Endothelial cell of umbilical vein (primary cell): ENCODE measurements around the gene TM9SF1. TPM values are rescaled to one million over a fixed set of nuclear protein-coding genes. Genes with fewer than 3 reads are reported as not detected.

Source experiments
- BruUV-seq: library from RNA; stranded (reverse); fragments of 400-500 nt; replicated peaks from 2 replicates; lab custom pipeline; 2021; lab: Mats Ljungman, UMichigan
- CTCF ChIA-PET: fragments of 300-600, 350-600 bp; sonication (Branson Sonifier 250); formaldehyde crosslinking; loops from one replicate; lab custom pipeline; 2021; ENCODE audit warnings: antibody characterized with exemption, inconsistent platforms; lab: Charles Lee
- POLR2A ChIA-PET: fragments of 300-600, 350-600 bp; sonication (Branson Sonifier 250); formaldehyde crosslinking; loops from one replicate; lab custom pipeline; 2021; ENCODE audit warnings: antibody characterized with exemption, inconsistent platforms; lab: Charles Lee
- DNase-seq: peaks from one replicate; pipeline ENCODE4 v3.0.0-alpha.2; 2011; ENCODE audit warnings: low read depth, low spot score
- FAIRE-seq: peaks from 2 replicates; lab custom pipeline; 2011; peaks lifted over from hg19 to GRCh38; lab: Jason Lieb, UNC
- H2AFZ ChIP-seq: 2 replicates; pipeline ENCODE4 v1.6.0; 2012; ENCODE audit warnings: low read depth, low read length, control low read depth, inconsistent platforms
- H3K27ac ChIP-seq: 2 replicates; pipeline ENCODE4 v1.5.1; 2011; ENCODE audit warnings: low read depth, mild to moderate bottlenecking, control low read depth, low read length, moderate library complexity; ENCODE audit not compliant: insufficient read depth
- H3K27me3 ChIP-seq, 2 experiments: 2 replicates each; pipeline versions ENCODE4 v1.6.0 to v1.6.1; 2011; ENCODE audit warnings: low read length in 2 of 2, mixed read lengths in 1 of 2; ENCODE audit not compliant: control insufficient read depth in 2 of 2, insufficient read depth in 2 of 2
- H3K36me3 ChIP-seq, 2 experiments: 2 replicates in 1 of 2; 3 replicates in 1 of 2; pipeline ENCODE4 v1.5.1; 2011; ENCODE audit warnings: low read length in 2 of 2, mild to moderate bottlenecking in 1 of 2, moderate library complexity in 1 of 2; ENCODE audit not compliant: control insufficient read depth in 2 of 2, insufficient read depth in 2 of 2; ENCODE audit errors: extremely low read depth in 1 of 2
- H3K4me1 ChIP-seq: 3 replicates; pipeline ENCODE4 v1.5.1; 2011; ENCODE audit warnings: mild to moderate bottlenecking, low read length; ENCODE audit not compliant: control insufficient read depth, insufficient read depth; ENCODE audit errors: extremely low read depth
- H3K4me2 ChIP-seq: 2 replicates; pipeline ENCODE4 v1.6.1; 2011; ENCODE audit warnings: low read length, control low read depth, mixed read lengths; ENCODE audit not compliant: insufficient read depth
- H3K4me3 ChIP-seq, 3 experiments: fragments of 200-600 bp in 1 of 3; sonication (generic), shearing (Covaris generic) in 1 of 3; replicated peaks in 1 of 3; 2 replicates each; pipeline ENCODE4 v1.5.1; 2011 to 2016; ENCODE audit warnings: control low read depth in 3 of 3, low read length in 3 of 3, mild to moderate bottlenecking in 2 of 3, inconsistent platforms in 1 of 3, low read depth in 1 of 3, moderate library complexity in 1 of 3; ENCODE audit not compliant: insufficient read depth in 1 of 3
- H3K79me2 ChIP-seq: 2 replicates; pipeline ENCODE4 v1.6.0; 2012; ENCODE audit warnings: low read length, inconsistent platforms; ENCODE audit not compliant: control insufficient read depth, insufficient read depth
- H3K9ac ChIP-seq: replicated peaks from 2 replicates; pipeline ENCODE3; 2011; ENCODE audit warnings: low read length, control low read depth; ENCODE audit not compliant: insufficient read depth; ENCODE audit errors: extremely low read depth
- H3K9me1 ChIP-seq: replicated peaks from 3 replicates; pipeline ENCODE4 v1.6.0; 2011; ENCODE audit warnings: mild to moderate bottlenecking, low read length; ENCODE audit not compliant: control insufficient read depth, insufficient read depth; ENCODE audit errors: extremely low read depth
- H3K9me3 ChIP-seq: replicated peaks from 2 replicates; pipeline ENCODE4 v1.5.1; 2012; ENCODE audit warnings: low read length, inconsistent platforms; ENCODE audit not compliant: control insufficient read depth, insufficient read depth
- H4K20me1 ChIP-seq: replicated peaks from 2 replicates; pipeline ENCODE3; 2011; ENCODE audit warnings: mild to moderate bottlenecking, low read length; ENCODE audit not compliant: control insufficient read depth, insufficient read depth; ENCODE audit errors: extremely low read depth
- EZH2 ChIP-seq: IDR thresholded peaks from 2 replicates; pipeline ENCODE4 v1.6.1; 2012; ENCODE audit warnings: borderline replicate concordance, low read depth, mild to moderate bottlenecking, moderate library complexity, low read length, inconsistent platforms; ENCODE audit not compliant: severe bottlenecking
- FOS ChIP-seq: IDR thresholded peaks from 2 replicates; pipeline ENCODE4 v1.6.1; 2011; ENCODE audit warnings: mild to moderate bottlenecking, low read length, moderate library complexity, borderline replicate concordance; ENCODE audit not compliant: insufficient read depth
- GATA2 ChIP-seq: IDR thresholded peaks from 2 replicates; pipeline ENCODE4 v1.7.0; 2011; ENCODE audit warnings: low read depth, mild to moderate bottlenecking, moderate library complexity, mixed read lengths, low read length; ENCODE audit not compliant: insufficient read length, insufficient read depth
- JUN ChIP-seq: IDR thresholded peaks from 2 replicates; pipeline ENCODE4 v1.6.1; 2011; ENCODE audit warnings: borderline replicate concordance, low read depth; ENCODE audit not compliant: insufficient read length, insufficient read depth
- MYC ChIP-seq: IDR thresholded peaks from one replicate; pipeline ENCODE4 v1.6.1; 2011; ENCODE audit warnings: mild to moderate bottlenecking, low read depth, low read length
- POLR2A ChIP-seq: IDR thresholded peaks from 2 replicates; pipeline ENCODE4 v1.6.1; 2012; ENCODE audit warnings: low read depth, mild to moderate bottlenecking, control low read depth, low read length
- POLR2AphosphoS5 ChIP-seq: IDR thresholded peaks from 2 replicates; pipeline ENCODE4 v1.6.1; 2012; ENCODE audit warnings: low read depth, mild to moderate bottlenecking, control low read depth, low read length, moderate library complexity; ENCODE audit not compliant: insufficient read depth
- dilution Hi-C: fragments of 300-500 bp; cut with MboI; formaldehyde crosslinking; loops from one replicate; pipeline ENCODE4 v1.15.0; 2019; ENCODE audit warnings: low sequenced_read_pairs; ENCODE audit not compliant: extremely low pct_ligation_motif_present
- intact Hi-C: fragments of 100-400 bp; cut with micrococcal nuclease; formaldehyde crosslinking; loops from one replicate; pipeline ENCODE4 v1.10.0; 2022
- polyA plus RNA-seq, 4 experiments: library from polyadenylated mRNA; depleted of rRNA in 3 of 4; stranded (reverse) in 3 of 4; unstranded in 1 of 4; fragments of >200 nt; gene quantifications; 2 replicates each; pipeline versions ENCODE4 v1.2.1 to v1.2.3, GENCODE V29; 2011 to 2012; ENCODE audit warnings: missing spikeins in 1 of 4
- total RNA-seq: library from RNA; stranded (reverse); gene quantifications from 2 replicates; pipeline ENCODE4 v1.2.3, GENCODE V29; 2021
- TF ChIP-seq, protein P1 (sequence below), 2 donors: IDR thresholded peaks; 1 replicate in 1 of 2; 2 replicates in 1 of 2; pipeline ENCODE4 v1.5.1; 2011; ENCODE audit warnings: low read length in 2 of 2, mild to moderate bottlenecking in 2 of 2, moderate library complexity in 2 of 2, control low read depth in 1 of 2, inconsistent platforms in 1 of 2, low read depth in 1 of 2; ENCODE audit not compliant: insufficient read depth in 1 of 2; ENCODE audit errors: extremely low read depth in 1 of 2
- TF ChIP-seq, protein P2 (sequence below): IDR thresholded peaks from 2 replicates; pipeline ENCODE4 v1.6.1; 2011; ENCODE audit not compliant: insufficient read depth, insufficient read length

Gene TM9SF1
- total and polyA plus RNA-seq, 2 donors (not counting 3 experiments of a cell fraction or from before 2014, with no cell fraction given), result 60.7 to 71.5 TPM

DNA sequence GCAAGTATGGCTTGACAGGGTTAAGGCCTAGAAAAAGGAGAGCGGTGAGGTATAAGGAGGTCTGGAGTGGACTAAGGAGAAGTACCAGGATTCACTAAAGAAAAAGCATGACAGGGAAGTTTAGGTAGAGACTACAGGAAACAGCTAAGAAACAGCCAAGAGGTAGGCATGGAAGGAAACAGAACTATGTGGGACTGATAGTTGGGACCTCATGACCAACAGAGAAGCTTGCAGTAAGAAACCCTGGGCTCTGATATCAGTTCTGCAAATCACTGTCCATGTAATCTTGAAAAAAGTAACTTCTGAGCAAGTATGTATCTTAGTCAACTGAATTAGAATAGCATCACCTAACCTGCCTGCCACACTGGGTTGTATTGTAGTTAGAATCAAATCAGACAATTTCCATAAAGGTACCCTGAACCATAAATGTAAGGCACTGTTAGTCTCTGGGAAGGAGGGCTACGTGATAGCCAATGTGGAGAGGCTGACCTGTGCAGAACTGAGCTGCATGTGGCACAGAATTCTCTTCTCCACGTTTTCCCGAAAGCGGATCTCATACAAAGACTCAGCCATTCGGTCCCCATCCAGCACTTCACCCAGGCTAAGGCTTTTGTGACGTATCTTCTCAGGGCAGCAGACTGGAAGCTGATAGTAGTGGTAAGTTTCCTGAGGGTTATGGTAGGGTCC is 912 bp downstream of the TM9SF1 start:
- peaks cover 35% of the 10 kb centered on the region for H3K79me2 ChIP-seq
- TF ChIP-seq POLR2A (no peak), JUN (no peak), MYC (no peak), POLR2AphosphoS5 (no peak), GATA2 (no peak), FOS (no peak), EZH2 (no peak)
- TF ChIP-seq, protein P1, sequence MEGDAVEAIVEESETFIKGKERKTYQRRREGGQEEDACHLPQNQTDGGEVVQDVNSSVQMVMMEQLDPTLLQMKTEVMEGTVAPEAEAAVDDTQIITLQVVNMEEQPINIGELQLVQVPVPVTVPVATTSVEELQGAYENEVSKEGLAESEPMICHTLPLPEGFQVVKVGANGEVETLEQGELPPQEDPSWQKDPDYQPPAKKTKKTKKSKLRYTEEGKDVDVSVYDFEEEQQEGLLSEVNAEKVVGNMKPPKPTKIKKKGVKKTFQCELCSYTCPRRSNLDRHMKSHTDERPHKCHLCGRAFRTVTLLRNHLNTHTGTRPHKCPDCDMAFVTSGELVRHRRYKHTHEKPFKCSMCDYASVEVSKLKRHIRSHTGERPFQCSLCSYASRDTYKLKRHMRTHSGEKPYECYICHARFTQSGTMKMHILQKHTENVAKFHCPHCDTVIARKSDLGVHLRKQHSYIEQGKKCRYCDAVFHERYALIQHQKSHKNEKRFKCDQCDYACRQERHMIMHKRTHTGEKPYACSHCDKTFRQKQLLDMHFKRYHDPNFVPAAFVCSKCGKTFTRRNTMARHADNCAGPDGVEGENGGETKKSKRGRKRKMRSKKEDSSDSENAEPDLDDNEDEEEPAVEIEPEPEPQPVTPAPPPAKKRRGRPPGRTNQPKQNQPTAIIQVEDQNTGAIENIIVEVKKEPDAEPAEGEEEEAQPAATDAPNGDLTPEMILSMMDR (IDR thresholded peaks at IDR 0.05; ENCODE audit: extremely low read depth in 1 of 2, insufficient read depth in 1 of 2, low read depth in 1 of 2, low read length in 2 of 2), result no peak
- TF ChIP-seq, protein P2, sequence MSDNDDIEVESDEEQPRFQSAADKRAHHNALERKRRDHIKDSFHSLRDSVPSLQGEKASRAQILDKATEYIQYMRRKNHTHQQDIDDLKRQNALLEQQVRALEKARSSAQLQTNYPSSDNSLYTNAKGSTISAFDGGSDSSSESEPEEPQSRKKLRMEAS, result no peak
- intact Hi-C loops (loop anchor here (2.0 kb wide), 1 partner anchor 38 kb away; the partner anchor contains the start of genes GMPR2 and NEDD8), dilution Hi-C loops (no loop called here)
- ChIA-PET CTCF (interaction anchor here (0.5 to 3.9 kb wide), 2 partner anchors 27 to 103 kb away, joined by 3 to 19 read pairs; no protein-coding TSS in a partner anchor), POLR2A (no interaction called here)
- peak overlapping the region; percentile 90 for H3K4me2 ChIP-seq
- peak overlapping the region; percentile 94 for H3K9ac ChIP-seq
- peaks cover 16% of the 10 kb centered on the region for H3K4me1 ChIP-seq
- BruUV-seq, result TSS peak; percentile 38
- H3K9me1 ChIP-seq, result no peaks in the 10 kb centered on the region
- H3K27me3 ChIP-seq, result no peaks in the 10 kb centered on the region
- H3K9me3 ChIP-seq, result no peaks in the 10 kb centered on the region
- no peak overlapping the region for H3K27ac ChIP-seq
- H3K4me3 ChIP-seq, result peak overlapping the region in 2 of 3 experiments; percentile 69 to 82
- no peak overlapping the region for H2AFZ ChIP-seq
- H4K20me1 ChIP-seq, result no peaks in the 10 kb centered on the region
- FAIRE-seq (peak; percentile 40), DNase-seq (no peak)
- peaks cover 5 to 18% of the 10 kb centered on the region in 2 experiments for H3K36me3 ChIP-seq
